GM21390 (cell line): ENCODE results near the gene SLC4A5.
"Not testable (repeated sequence)": the region's sequence is repeated elsewhere in the genome, so short reads cannot be mapped to it uniquely, and the experiment has no call there.

Experiments used
- ATAC-seq: cut with Tn5 transposase; IDR thresholded peaks from one replicate; pipeline ENCODE4 v1.9.1; 2021; ENCODE audit not compliant: unreplicated experiment

Gene SLC4A5

DNA sequence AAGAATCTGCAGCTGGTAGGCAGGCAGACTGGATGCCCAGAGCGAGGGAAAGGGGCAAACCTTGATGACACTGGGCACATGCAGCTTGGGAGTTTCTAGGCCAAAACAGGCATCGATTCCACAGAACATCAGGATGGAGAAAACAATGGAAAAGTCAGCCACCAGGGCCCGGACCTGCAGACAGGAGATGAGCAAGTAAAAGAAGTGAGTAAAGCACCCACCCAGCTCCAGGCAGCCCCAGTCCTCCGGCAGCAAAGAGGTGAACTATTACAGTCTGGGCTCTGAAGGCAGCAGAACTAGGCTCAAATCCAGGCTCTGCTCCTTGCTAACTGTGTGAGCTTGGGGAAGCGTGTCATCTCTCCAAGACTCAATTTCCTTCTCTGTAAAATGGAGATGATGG lies 108.2 kb downstream of the SLC4A5 start:
- ATAC-seq: no peak

DNA sequence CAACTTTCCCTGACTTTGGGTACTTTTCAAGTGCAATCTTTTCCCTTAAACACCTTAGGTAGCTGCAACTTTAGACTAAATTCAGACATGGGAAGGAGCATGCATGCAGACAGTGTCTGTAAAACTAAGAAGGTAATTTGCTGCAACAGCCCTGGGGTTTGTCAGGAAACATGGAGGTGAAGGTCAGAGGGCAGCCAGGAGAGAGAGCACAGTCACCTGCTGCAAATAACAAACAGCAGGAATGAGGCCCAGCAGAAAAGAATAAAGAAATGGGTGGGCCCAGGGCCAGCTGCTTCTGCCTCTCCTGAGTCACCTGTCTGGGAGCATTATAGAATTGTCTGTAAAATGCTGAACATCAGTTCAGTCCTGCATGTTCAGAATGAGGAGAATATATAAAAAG lies 109.6 kb downstream of the SLC4A5 start:
- ATAC-seq: no peak

DNA sequence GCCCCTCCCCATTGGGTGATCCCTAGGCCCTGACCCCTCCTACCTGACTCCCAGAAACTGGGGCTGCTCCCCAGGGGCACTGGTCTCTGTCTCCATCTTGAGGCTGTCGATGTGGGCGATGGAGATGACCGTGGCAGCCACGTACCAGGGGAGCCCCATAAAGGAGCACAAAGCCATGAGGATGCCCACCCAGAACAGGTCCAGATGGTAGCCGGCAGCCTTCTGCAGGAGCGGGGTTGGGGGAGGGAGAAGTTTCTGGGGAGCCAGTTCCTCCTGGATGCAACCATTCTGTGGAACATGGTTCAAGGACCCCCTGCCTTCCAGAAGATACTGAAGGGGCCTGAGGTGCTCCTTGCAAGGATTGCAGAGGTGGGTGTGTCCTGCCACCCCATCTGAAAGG lies 110.8 kb downstream of the SLC4A5 start:
- no peak for ATAC-seq

DNA sequence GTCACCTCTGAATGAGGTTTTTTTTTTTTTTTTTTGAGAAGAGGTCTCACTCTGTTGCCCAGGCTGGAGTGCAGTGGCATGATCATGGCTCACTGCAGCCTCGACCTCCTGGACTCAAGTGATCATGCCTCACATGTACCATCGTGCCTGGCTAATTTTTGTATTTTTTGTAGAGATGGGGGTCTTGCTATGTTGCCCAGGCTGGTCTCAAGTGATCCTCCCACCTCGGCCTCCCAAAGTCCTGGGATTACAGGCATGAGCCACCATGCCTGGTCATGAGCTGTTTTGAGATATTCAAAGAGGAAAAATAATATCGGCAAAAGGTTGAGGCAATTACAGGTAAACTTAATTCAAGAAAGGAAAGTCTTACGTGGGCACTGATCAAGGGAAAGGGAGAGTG lies 113.4 kb downstream of the SLC4A5 start:
- ATAC-seq: not testable (repeated sequence)

DNA sequence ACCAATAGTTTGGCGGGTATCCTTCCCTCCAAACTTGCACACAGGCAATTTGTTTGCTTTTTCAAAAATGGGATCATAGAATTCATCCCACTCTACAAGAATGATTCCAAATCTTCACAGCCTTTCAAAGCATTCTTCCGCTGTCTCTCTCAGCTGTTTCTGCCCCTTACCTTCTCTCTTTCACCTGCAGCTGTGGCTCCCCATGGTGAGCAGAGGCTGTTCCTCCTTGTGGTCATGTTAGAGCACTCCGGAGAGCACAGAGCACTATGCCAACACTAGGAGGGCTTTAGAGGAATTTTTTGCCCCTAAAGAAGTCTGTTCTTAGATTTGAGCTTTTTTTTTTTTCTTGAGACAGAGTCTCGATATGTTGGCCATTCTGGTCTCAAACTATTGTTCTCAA lies 114.4 kb downstream of the SLC4A5 start:
- no peak for ATAC-seq

DNA sequence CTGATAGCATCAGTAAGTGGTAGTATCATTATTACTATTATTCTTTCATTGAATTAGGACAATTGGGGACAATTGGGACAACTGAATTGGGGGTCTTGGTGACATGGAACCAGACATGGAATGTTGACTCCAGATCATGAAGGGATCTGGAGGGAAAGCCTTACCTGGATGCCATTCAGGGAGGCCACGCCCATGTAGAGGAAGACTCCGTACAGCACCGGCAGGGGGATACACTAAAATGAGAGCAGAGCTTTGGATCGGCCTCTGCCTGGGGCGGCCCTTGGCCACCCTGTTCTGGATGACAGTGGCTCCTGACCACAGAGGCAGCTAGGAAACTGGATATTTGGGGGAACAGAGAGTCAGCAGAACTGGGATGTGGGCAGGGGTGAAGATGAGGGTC lies 115.6 kb downstream of the SLC4A5 start:
- ATAC-seq: no peak

DNA sequence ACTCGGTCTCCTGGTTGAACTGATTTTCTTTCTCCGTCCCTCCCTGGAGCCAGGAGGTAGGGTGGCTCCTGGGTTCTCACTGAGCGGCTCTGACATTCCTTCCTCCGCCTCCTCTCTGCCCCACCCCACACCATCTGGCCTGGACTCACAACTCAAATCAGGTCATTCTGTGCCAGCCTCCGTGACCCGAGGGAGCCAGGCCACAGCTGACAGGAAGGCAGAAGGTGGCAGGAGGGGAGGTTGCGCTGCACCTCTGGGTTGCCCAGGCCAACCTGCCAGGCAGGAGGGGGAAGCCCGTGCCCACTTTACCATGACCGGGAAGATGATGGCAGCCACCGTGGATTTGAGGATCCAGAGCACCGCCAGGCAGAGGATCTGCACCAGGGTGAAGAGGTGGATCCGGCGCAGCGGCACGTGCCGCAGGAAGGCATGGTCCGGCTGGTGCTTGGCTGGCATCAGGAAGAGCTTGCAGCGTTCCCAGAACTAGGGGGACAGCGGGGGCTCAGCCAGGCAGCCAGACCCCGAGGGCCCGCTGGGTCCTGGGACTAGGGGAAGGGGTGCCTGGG lies 116.5 kb downstream of the SLC4A5 start:
- ATAC-seq: no peak

DNA sequence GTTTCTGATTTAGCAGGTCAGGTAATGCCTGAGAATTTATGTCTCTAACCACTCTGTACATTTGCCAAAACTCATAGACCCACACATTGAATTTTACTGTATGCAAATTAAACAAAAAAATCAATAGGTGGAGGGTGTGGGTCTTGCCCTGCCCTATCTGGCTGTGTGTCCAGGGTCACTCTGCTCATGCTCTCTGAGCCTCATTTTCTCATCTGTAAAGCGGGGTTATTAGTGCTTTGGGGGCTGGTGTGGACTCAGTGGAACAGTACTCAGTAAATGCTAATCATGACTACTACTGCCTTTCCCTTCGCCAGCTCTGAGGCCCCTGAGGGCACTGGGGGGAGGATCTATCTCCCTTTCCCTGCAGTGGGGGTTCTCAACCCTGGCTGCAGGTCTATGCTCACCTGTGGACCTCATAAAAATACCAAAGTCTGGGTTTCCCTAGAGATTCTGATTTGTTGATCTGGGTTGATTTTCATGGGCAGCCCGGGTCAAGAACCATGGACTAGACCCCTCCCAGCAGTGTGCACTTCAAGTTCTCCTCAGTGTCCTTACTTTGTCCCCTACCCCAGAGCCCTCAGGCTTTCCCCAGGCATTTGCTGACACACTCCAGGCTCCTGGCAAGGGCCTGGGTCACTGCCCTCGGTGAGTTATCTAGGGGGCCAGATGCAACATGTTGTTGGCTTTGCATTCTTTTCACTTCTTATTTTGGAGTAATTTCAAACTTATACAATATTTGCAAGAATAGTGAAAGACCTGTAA lies 117.3 kb downstream of the SLC4A5 start:
- ATAC-seq: no peak

DNA sequence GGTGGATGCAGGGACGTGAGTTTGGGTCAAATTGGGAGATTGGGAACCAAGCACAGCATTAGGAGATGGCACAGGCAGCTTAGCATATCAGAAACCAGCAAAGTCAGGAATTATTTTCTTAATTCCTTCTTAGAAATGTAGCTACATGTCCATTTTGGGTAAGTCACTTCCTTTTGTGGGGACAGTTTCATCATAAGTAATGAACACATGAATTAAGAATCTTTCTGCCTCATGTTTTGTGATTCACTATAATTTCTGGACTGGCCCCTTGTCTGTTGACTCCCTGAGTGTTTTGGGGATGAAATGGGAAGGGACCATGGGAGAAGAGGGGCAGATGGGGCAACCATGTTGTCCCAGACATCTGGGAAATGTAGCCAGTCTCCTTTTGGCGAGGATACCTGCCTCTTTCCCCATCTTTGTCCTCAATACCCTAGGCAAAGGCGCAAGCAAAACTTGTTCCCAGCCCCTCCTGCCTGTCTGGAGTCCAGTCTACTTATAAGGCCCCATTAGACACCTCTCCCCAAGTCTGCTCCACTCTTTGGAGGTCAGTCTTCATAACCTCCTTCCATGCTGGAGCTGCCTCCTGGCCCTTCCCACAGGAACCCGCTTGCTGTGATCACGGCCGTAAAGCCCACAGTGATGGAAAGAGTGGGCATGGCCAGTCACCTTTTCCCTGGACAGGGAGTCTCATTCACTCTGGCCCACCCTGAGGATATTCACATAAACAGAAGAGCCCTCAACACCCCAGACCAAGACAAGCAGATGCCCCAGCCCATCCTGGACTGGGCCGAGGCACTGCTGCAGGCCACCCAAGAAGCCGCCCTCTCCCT lies 119.1 kb downstream of the SLC4A5 start:
- no peak for ATAC-seq

DNA sequence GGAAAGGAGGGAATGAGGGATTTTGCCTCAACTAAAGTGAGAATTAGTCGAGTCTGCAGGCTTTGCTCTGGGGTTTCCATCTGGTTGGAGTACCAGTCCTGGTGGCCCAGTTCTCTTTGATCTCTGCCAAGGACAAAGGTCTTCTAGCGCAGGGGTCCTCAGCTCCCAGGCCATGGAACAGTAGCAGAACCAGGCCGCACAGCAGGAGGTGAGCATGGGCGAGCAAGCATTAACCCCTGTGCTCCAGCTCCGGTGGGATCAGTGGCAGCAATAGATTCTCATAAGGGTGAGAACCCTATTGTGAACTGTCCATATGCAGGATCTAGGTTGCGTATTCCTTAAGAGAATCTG lies 120.9 kb downstream of the SLC4A5 start:
- no peak for ATAC-seq

DNA sequence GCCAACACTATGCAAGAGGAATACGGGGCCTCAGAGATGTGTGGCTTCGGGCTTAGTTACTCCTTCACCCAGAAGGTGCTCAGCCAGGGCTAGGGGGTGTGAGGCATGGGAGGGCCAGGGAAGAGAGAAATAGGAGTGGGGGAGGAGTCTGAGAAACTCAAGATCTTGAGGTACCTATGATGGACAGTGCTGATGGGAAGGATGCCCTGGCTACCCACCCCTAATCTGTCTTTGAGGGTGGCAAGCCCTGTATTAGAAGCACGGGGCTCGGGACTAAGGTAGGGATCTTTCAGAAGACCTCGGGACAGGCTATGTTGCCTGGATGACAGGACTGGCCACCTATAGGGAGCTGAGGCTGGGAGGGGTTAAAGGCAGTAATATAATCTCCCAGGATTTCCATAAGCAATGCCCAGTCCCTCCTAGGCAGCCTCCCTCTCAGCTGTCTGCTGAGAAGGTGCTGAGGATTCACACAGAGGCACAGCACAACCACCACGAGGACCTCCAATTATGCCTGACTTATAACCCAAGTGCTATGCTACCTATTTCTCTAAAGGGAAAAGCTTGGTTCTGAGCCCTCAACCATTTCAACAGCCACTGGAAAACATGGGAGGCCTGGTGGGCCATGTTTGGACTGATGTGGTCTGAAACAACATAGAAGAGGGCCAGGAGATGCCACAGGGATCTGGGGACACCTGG lies 121.5 kb downstream of the SLC4A5 start:
- ATAC-seq: no peak

DNA sequence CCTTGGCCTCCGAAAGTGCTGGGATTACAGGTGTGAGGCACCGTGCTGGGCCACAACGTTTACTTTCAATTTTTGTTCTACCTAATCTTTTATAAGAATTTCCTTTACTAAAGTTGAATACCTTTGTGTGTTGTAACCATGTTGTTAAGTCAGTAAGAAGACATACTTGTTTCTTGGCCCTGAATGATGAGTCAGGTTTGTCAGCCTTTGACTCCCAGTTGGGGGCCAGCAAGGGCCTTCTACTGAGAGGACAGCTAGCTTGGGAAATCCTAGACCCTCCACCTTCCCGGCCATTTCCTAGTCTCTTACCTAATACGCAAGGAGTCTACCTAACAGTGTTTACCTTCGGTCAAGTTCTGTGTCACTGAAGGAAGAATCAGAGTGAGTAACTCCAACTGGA lies 122.1 kb downstream of the SLC4A5 start:
- ATAC-seq: no peak

DNA sequence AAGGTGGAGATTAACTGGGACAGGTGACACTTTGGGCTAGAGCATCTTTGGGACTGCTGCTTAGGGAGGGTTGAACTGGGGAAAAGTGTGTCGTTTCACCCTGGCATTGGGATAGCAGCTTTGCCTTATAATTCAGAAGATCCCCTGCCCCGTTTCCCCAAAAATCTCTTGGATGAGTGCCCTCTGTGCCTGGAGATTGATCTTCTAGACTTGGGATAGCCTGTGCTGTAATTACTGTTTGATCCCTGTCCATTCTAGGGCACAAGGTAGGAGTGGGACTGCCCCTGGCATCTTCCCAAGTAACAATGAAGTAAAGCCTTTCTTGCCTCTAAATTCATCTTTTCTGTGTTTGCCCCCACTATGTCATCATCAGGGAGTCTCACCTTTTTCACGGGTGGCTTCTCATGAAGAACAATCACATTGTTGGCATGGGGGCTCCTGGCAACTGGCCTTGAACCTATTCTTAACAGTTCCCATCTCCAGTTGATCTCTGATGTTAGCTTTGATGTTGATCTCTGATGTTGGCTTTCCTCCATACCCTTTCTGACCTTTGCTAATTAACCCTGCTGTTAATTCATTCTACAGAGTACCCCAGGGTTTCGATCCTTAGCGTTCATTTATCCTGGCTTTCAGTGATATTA lies 123.2 kb downstream of the SLC4A5 start:
- ATAC-seq: no peak

DNA sequence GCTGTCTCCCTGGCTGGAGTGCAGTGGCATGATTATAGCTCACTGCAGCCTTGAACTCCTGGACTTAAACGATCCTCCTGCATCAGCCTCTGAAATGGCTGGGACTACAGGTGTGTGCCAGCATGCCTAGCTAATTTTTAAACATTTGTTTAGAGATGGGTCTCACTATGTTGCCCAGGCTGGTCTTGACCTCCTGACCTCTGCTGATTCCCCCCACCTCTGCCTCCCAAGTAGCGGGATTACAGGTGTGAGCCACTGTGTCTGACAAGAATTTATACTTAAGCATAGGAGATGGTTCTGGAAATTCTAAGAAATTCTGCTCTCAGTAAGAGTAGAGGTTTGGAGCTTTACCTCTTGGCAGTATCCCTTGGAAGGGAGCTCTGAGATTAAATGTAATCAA lies 126.6 kb downstream of the SLC4A5 start:
- ATAC-seq: no peak

DNA sequence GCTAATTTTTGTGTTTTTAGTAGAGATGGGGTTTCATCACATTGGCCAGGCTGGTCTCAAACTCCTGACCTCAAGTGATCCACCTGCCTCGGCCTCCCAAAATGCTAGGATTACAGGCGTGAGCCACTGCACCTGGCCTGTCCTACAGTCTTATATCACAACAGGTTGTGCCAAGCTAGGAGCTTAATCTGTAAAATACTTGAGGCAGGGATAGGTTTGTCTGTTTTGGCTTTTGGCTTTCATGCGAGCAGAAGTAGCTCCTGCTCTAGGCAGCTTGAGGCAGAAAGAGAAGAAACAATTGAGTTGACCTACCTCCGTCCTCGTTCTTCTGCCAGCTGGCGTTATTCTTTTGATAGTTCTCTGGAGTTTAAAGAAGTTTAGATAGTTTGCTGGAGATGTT lies 127.4 kb downstream of the SLC4A5 start:
- ATAC-seq: not testable (repeated sequence)

DNA sequence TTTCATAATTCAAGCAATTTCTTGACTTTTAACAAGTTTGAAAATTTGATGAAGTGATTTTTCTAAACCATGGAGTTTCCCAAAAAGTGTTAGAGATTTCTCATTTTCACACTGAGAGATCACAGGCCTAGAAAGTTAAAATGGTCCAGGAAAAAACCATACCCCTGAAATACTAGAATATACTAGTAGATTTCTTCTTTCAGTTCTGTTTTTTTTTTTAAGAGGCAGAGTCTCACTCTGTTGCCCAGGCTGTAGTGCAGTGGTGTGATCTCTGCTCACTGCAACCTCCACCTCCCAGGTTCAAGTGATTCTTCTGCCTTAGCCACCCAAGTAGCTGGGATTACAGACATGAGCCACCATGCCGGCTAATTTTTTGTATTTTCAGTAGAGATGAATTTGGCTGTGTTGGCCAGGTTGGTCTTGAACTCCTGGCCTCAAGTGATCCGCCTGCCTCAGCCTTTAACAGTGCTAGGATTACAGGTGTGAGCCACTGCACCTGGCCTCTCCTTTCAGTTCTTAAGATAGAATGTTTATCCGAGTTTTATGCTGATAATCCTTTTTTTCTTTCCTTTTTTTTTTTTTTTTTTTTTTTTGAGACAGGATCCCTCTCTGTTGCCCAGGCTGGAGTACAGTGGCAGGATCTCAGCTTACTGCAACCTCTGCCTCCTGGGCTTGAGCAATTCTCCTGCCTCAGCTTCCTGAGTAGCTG lies 130.4 kb downstream of the SLC4A5 start:
- no peak for ATAC-seq

DNA sequence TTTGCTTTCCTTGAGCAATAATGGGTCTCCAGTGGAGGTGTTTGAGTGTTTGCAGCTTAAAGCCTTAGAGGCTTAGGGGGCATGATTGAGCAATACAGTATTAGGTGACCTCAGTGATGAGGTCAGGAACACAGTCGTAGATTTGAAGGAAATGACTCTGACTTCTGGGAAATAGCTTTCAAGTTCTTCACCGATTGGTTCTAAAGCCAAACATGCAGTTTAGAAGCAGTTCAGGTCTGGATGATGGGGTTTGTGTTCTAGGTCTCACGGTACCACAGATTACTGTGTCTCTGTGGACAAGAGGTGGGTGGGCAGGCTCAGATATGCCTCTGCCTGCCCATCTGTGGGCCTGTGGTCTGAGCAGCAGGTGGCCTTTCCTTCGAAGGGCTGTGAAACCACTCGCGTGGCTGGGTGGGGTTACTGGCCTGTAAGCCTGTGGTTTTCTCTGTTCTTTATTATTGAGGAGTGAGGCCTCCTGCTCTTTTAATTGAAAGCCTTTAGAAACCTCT lies 137.0 kb downstream of the SLC4A5 start:
- ATAC-seq: peak; percentile 68

DNA sequence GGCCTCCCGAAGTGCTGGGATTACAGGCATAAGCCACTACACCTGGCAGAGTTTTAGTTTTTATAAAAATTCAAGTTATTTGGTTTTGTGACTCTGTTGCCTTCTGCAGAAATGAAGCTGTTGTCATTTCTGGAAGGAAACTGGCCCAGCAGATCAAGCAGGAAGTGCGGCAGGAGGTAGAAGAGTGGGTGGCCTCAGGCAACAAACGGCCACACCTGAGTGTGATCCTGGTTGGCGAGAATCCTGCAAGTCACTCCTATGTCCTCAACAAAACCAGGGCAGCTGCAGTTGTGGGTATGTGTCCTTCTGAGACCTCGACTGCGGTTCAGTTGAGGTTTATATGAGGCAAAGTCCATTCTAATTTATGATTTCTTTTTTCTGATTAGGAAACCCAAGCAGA lies 137.6 kb downstream of the SLC4A5 start:
- ATAC-seq: peak; percentile 33

DNA sequence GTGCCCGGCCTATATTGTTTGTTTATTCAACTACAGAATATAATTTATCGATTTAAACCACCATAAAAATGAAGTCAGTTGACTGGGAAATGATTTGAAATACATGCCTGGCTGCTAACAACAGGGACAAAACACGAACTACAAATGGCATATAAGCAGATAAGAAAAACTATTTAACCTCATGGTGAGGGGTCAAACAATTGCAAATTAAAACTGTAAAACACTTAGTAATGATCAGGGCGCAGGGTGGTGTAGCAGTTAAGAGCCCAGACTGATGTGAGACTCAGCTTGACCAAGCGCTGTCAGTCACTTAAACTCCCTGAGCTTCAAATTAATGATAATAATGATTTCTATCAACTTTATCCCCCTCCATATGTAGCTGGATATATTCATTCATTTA lies 138.1 kb downstream of the SLC4A5 start:
- no peak for ATAC-seq

DNA sequence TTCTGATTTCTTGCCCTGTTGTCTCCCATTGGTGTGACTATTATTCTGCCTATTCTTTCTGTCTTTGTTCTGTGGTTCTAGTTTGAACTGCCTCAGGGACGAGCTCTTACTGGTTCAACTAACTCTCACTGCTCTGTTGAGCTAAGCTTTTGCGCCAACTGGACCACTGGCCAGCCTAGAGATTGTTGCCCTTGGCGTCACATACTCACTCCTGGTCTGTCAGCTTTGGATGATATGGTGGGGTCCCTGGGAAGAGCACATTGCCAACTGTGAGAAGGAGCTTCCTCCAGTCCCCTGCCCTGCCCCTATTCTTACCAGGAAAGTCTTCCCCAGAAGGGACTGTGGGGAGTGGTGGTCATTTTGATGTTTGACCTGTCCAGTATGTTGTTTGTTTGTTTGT lies 138.8 kb downstream of the SLC4A5 start:
- ATAC-seq: no peak
